ENCODE measurements around the gene C1orf50. TPM values are rescaled to one million over a fixed set of nuclear protein-coding genes. Genes with fewer than 3 reads are reported as not detected.

C1orf50 gene
- total RNA-seq, 4 donors from 2014 or later, result 3.0 to 5.0 (median 3.6) TPM

GRCh38 chr1:42817976-42818375, 50.9 kb downstream of the C1orf50 start:
- intact Hi-C loops (cut with DNase I), result loop anchor here (2.0 to 5.0 kb wide), 2 partner anchors 29 to 51 kb away; partner anchors contain the start of genes C1orf50, P3H1 and ZNF691
- DNase-seq (ENCODE audit: extremely low spot score), result no peak
- no peak for TF ChIP-seq POLR2A (IDR thresholded peaks at IDR 0.05; ENCODE audit: low read depth)
- TF ChIP-seq POLR2AphosphoS5 (IDR thresholded peaks at IDR 0.05), result no peak
- TF ChIP-seq EP300 (IDR thresholded peaks at IDR 0.05), result no peak
- TF ChIP-seq CTCF (IDR thresholded peaks at IDR 0.05), result no peak
- Histone ChIP-seq H3K4me3 (peak overlapping the region; percentile 69 to 88 (median 77)), H3K27ac (replicated peaks in 1 of 4) (peak overlapping the region in 2 of 4 donors; percentile 97 to 98), H3K27me3 (no peaks in the 10 kb centered on the region), H3K4me1 (peaks cover 14 to 44% (median 38%) of the 10 kb centered on the region in 4 donors), H3K9me3 (no peaks in the 10 kb centered on the region), H3K36me3 (peaks cover 0 to 8% (median 3%) of the 10 kb centered on the region in 4 donors)
- 90% methylated on average over 3 of the region's 3 CpGs for whole genome bisulfite sequencing

- DNase-seq (ENCODE audit: extremely low spot score), result no peak
- H3K27ac ChIP-seq (replicated peaks in 1 of 4), result no peak overlapping the region
- 70% methylated on average over 1 of the region's 1 CpG for WGBS
- no peaks in the 10 kb centered on the region for H3K36me3 ChIP-seq
- H3K9me3 ChIP-seq, result no peaks in the 10 kb centered on the region
- no peak for TF ChIP-seq EP300 (IDR thresholded peaks at IDR 0.05)
- no peak for TF ChIP-seq CTCF (IDR thresholded peaks at IDR 0.05)
- no peak for TF ChIP-seq POLR2A (IDR thresholded peaks at IDR 0.05; ENCODE audit: low read depth)
- no peak for TF ChIP-seq POLR2AphosphoS5 (IDR thresholded peaks at IDR 0.05)
- H3K4me1 ChIP-seq, result peaks cover 10 to 44% (median 37%) of the 10 kb centered on the region in 4 donors
- H3K4me3 ChIP-seq, result no peak overlapping the region
- intact Hi-C loops (cut with DNase I), result no loop called here
- no peaks in the 10 kb centered on the region for H3K27me3 ChIP-seq
These were observed 53.8 kb downstream of the C1orf50 start for GRCh38 chr1:42820813-42821212.

GRCh38 chr1:42821690-42822089, 54.6 kb downstream of the C1orf50 start:
- H3K9me3 ChIP-seq, result no peaks in the 10 kb centered on the region
- H3K4me1 ChIP-seq, result peaks cover 3 to 36% (median 29%) of the 10 kb centered on the region in 4 donors
- H3K27me3 ChIP-seq, result no peaks in the 10 kb centered on the region
- intact Hi-C loops (cut with DNase I), result no loop called here
- WGBS, result 97% methylated on average over 2 of the region's 2 CpGs
- no peak overlapping the region for H3K4me3 ChIP-seq
- no peak for DNase-seq (ENCODE audit: extremely low spot score)
- H3K27ac ChIP-seq (replicated peaks in 1 of 4), result no peak overlapping the region
- H3K36me3 ChIP-seq, result no peaks in the 10 kb centered on the region
- TF ChIP-seq CTCF (IDR thresholded peaks at IDR 0.05) (no peak), EP300 (IDR thresholded peaks at IDR 0.05) (no peak)

- no peak for TF ChIP-seq POLR2AphosphoS5 (IDR thresholded peaks at IDR 0.05)
- TF ChIP-seq POLR2A (IDR thresholded peaks at IDR 0.05; ENCODE audit: low read depth), result no peak
- TF ChIP-seq EP300 (IDR thresholded peaks at IDR 0.05), result no peak
- TF ChIP-seq CTCF (IDR thresholded peaks at IDR 0.05), result no peak
- Histone ChIP-seq H3K4me1 (peaks cover under 1 to 31% (median 24%) of the 10 kb centered on the region in 4 donors), H3K4me3 (no peak overlapping the region), H3K27me3 (no peaks in the 10 kb centered on the region), H3K36me3 (no peaks in the 10 kb centered on the region), H3K27ac (replicated peaks in 1 of 4) (peak overlapping the region in 1 of 4 donors; percentile 23), H3K9me3 (no peaks in the 10 kb centered on the region)
- no peak for DNase-seq (ENCODE audit: extremely low spot score)
- intact Hi-C loops (cut with DNase I), result no loop called here
- WGBS, result 34% methylated on average over 2 of the region's 2 CpGs
These were observed 55.8 kb downstream of the C1orf50 start for GRCh38 chr1:42822800-42823392.
